ENCODE data around the gene CDH2. TPM values are rescaled to one million over a fixed set of nuclear protein-coding genes. Genes with fewer than 3 reads are reported as not detected.

Gene CDH2
- total RNA-seq, 1 experiment from 2014 or later, result 285 TPM

- no peak for DNase-seq (ENCODE audit: low spot score)
These were observed 181.0 kb downstream of the CDH2 start for GRCh38 chr18:27995770-27996502.

DNA sequence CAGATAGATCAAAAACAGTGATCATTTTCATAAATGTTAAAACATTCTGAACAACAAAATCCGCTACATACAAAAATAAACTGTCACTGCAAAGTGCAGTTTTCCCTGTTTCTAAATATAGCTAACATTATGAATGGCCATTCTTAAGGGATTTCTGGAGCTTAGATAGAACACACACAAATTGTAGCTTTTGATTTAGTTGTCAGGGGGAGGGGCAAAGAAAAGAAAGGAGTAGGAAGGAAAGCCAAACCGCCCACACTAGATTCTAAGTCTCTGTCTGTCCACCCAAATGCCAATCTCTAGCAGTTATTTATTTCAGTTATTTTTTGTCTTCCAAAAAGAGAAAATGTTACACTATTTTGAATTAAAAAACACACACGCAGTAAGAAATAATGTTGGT, 182.4 kb downstream of the CDH2 start:
- no peak for DNase-seq (ENCODE audit: low spot score)

- DNase-seq (ENCODE audit: low spot score), result no peak
These were observed 185.5 kb downstream of the CDH2 start for GRCh38 chr18:27991391-27991790.

DNA sequence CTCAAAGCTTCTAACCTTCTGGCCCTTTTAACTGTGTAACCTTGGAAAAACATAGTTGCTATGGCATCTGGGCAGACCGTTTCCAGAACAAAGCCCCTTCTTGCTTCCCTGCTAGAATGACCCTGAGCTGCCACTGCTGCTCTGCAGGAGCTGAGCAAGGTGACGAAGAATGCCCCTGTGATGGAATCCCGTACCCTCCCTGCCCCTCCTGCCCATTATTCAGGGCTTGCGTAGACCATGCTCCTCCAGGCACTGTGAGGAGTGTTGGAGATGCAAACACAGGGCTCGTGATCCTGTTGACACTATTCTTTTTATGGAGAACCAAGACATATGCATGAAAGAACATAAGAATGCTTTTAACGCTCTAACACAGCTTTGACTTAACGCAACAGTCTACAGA, 191.1 kb downstream of the CDH2 start:
- DNase-seq (ENCODE audit: low spot score), result no peak

DNA sequence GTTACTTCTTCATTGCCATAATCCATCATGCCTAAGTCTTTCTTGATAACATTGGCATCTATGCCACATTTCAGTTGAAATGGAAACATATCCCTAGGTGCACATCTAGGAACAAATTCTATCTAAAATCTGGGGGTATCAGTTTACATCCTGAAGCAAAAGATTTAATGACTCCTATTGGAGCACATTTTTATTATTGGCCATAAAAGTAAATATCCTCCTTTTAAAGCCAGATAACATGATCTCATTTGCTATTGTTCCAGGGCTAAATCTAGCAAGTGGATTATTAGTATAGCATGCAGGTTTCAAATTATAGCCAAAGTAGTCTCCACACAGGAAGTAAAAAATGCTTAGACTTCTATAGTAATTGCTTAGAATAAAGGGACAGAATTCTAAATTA, 193.2 kb downstream of the CDH2 start:
- no peak for DNase-seq (ENCODE audit: low spot score)

DNA sequence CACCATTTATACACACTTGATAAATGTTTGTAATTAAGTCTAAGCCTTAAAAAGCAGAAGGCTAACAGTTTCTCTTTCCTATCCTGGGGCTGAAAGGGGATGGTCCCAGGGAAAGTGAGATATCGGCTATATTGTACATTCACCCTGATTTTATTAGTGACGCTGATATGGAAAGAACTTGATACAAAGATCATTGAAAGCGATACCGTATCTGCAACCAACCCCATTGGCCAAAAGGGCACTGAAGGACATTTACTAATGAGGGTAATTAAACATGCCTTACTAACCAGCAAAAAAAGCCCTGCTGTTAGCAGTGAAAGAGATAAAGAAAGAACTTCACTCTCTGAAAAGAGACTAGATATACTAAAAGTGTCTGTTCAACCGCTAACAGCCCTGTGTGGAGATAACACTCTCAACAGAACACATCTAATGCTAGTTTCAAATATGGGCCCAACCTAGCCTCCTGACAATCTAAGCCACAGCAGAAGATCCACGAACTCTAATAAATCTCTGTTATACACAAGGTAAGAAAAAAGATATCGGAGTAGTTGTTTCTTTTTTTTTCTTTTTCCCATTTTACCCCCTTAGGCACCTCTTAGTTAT, 200.0 kb downstream of the CDH2 start:
- DNase-seq (ENCODE audit: low spot score), result no peak

DNA sequence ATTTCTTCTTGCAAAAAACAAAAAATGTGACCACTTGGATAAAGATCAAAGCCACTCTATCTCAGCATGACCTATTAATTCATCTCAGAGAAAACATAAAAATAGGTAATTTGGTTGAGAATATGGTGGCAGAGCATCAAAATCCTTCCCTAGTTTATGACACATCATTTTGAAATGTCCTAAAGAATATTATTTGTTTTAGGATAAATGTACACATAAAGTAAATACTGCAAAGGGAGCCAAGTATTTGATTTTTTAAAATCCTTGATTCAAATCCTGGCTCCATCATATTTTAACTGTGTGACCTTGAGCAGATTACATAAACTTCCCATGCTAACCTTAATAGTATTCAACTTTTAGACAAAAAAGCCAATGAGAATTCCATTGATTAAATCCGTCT, 206.6 kb downstream of the CDH2 start:
- no peak for DNase-seq (ENCODE audit: low spot score)

GRCh38 chr18:27969206-27969605, 207.7 kb downstream of the CDH2 start:
- DNase-seq (ENCODE audit: low spot score), result no peak

DNA sequence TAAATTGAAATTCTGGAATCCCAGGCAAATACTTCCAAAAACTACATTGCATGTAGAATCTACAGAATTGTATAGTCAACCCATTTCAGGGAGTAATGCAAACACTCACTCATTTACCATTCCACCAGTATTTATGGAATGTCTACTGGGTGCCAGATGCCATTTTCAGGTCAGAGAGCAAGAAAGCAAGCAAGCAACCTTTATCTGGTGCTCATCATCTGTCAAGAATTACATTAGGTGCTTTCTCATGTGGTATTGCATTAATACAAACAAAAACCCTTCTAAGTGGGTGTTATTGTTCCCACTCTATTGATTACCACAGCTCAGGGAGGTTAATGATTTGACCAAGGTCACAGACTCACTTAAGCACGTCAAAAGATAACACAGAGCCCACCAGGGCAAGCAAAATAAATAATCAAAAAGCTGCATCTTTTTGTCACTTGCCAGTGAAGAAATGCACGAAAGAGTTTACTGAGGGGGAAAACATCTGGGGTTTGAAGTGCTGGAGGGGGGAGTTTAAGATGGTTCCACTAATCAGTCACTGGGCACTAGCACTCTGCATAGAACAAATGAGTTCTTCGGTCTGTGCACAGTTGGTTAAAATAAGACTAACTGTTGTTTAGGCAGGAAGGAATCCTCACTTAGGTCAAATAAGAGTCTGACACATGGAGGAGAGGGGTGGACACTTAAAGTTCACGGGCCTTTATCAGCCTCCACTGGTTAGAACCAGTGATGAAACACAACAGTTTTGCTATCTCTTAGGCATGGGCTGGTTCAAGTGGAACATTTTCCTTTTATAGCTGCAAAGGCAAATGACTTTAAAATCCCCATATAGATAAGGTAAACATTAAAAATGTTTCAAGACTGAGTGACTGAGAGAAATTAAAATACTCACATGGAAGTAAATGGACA, 208.8 kb downstream of the CDH2 start:
- no peak for DNase-seq (ENCODE audit: low spot score)

DNA sequence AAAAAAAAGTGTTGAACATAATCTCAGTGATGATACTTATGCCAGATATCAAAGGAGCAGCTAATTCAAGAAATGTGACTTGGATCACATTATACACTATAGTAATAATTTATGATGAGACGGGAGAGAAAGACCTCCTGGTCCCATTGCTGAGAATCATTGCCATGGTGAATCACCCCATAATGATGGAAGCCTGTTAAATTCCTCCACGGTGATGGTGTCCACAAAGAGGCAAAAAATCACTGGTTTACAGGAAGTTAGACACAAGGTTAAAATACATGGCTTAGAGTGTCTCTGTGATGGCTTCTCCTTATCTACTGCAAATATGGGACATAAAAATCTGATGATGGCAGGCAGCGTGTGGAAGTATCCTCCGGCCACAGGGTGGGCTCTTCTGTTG, 210.0 kb downstream of the CDH2 start:
- DNase-seq (ENCODE audit: low spot score), result peak; percentile 35

DNA sequence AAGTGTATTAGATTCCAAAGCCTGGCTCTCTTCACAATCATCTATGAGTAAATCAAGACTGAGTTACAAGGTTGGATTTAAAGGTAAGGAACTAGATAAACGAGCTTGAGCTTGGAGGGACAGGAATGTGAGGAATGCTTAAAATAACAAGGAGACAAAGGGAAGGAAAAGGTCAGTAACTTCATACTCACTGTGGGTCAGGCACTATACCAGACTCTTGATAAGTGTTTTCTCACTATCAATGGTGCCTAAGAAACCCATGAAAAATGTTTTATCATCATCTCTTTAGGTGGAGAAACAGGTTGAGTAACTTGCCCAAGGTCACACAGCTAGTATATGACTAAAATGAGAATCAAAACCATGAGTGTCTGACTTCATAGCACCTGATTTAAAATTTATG, 212.1 kb downstream of the CDH2 start:
- DNase-seq (ENCODE audit: low spot score), result peak; percentile 86

- DNase-seq (ENCODE audit: low spot score), result no peak
These were observed 217.8 kb downstream of the CDH2 start for GRCh38 chr18:27959101-27959500.

DNA sequence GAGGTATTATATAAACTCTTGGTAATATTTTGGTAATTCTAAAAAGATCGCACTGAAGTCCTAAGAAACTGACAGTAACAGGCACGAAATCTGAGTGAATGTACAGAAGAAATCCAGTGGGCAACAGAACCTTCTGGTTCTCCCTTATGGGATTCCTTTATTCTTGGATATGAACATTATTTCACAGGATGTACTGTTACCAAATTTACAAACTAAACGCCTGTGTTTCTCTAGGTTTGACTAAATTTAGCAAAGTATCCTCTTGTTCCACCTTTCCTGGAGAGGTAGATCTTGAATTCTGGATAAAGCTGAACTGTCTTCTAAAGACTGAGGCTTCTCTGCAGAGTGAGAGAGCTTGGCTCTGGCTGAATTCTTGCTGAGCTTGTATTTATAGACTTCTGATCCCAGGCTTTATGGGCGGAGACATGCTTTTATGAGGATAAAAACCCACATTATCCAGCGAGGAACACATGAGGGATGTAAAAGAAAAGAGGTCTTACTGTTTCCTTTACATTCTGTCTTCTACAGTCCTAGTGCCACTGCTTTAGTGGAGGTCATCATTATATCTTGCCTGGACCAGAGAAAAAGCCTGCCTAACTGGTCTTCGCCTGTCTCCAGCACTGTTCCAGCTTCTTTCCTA, 220.8 kb downstream of the CDH2 start:
- no peak for DNase-seq (ENCODE audit: low spot score)

- no peak for DNase-seq (ENCODE audit: low spot score)
These were observed 222.7 kb downstream of the CDH2 start for GRCh38 chr18:27954226-27954625.

GRCh38 chr18:27952741-27953140, 224.2 kb downstream of the CDH2 start:
- DNase-seq (ENCODE audit: low spot score), result no peak

DNA sequence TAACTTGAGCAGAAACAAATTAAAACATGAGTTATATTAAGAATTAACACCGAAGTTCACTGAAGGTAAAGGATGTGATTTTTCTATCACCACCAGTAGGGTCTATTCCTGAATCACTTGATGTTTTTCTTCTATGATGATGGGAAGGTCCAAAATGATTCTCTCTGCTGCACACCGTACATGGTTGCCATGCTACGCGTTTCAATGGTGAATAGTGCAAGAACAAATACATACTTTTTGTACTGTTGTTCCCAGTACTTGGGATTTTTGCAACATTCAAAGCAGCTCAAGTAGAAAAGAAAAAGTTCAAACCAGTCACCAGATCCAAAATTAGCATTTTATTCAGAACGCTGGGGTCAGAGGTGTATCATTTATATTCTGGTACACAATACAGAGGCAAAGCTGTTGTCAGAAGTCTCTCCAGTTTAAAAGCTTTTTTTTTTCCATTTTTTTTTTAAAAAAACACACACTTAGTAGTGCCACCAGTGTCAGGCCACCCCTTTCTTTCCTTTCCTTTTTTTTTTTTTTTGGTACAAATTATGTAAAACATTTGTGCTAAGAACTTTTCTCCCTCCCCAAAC, 226.2 kb downstream of the CDH2 start:
- no peak for DNase-seq (ENCODE audit: low spot score)

GRCh38 chr18:27948986-27949385, 227.9 kb downstream of the CDH2 start:
- no peak for DNase-seq (ENCODE audit: low spot score)

DNA sequence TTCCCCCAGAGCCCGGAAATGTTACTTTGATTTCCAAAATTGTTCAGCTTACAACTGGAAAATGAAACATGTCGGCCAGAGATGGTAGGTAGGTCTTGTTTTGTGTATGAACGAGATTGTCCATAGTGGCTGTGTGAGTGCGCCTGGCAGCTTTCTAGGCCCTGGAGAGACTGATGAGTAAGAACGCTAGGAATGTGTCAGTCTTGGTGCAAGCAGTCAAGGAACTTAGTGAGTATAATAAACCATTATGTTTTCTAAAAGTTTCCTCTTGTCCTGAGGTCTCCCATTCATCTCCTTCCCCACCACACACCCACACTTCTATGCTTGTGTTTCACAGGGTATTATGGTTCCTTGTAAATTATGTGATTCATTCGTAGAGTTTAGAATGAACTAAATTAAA, 234.2 kb downstream of the CDH2 start:
- DNase-seq (ENCODE audit: low spot score), result peak; percentile 52

DNA sequence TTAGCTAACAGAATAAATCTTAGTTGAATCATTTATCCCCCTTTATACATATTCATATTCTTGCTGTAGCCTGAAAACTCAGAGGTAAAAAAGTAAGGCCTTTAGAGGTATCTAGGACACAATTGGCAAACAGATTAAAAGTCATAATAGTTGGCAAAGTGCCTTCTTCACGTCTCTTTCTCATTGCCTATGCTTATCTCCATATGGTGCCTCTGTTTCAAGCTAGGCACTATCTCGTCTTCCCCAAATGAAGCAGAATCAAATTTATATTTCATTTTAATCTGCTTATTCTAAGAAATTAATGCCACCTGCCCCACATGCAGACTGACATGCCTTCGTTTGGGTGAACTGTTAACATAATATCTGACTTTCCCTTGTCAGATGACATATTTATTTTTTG, 245.4 kb downstream of the CDH2 start:
- no peak for DNase-seq (ENCODE audit: low spot score)

DNA sequence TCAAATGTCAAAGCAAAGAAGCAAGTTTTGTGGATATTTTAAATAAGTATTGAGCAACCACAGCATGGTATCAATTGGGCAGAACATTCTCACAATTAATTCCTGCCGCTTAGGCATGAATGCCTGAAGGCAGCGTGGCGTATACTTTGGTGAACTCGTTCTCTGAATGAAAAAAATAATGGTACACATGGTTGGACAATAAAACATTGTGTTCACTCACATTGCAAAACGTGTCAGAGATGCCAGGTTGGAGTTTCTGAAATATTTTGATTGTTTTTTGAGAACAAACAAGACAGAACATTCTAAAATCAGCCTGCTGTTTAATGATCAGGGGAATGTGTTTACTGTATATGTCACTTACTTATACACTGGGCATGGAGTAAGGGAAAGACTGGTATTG, 254.2 kb downstream of the CDH2 start:
- no peak for DNase-seq (ENCODE audit: low spot score)

DNA sequence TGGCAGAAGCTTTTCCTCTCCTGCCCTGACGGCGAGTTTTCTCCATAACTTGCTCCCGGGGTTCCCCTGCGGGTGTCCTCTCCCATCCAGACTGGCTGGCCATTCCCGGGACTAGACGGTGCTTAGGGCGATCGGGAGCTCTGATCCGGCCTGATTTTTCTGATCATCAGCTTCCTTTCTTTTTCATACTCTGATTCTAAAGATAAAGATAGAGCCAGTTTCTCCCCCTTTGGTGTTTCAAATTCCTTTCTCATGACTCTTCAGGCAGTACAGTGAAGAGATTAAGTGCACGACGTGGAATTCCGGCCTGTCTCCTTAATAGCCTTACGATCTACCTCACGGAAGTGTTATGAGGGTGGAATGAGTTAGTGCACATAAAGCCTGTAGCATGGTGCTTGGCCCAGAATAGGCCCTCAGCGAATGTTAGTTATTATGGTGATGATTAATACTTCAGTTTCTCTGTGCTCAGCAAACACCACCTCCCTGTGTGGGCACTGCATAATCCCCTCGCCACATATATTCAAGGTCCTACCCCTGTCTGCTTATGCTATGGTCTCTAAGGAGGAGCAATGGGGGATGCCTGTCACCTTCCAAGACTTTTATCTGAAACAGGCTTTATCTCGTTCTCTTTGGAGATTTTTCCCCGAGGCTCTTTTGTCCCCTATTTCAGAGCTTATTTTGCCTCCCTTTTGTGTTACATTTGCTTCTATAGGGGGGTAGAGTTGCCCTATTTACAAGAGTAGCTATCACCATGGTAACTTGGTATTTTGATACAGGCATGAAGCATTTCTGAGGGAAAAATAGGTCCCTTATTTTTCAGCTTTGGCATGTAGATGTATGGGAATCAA, 254.8 kb downstream of the CDH2 start:
- peak; percentile 93 for DNase-seq (ENCODE audit: low spot score)

All from A172 (cell line).